Activated CD4-positive, CD25-positive, alpha-beta regulatory T cell treated with anti-CD3 and anti-CD28 coated beads, Interleukin-2, amount 50 U/mL, for 16 hours (primary cell): Measurements from ENCODE around the gene SRF.

Experiments used
- DNase-seq: peaks from one replicate; pipeline ENCODE4 v3.0.0-alpha.2; 2020; ENCODE audit warnings: low read depth, low spot score

Gene SRF

GRCh38 chr6:43183441-43183840, 12.4 kb downstream of the SRF start:
- no peak for DNase-seq

- no peak for DNase-seq
Observed at GRCh38 chr6:43184268-43184985, 13.4 kb downstream of the SRF start.

- DNase-seq: no peak
Observed at GRCh38 chr6:43185391-43185985, 14.4 kb downstream of the SRF start.

GRCh38 chr6:43186019-43186418, 14.9 kb downstream of the SRF start:
- DNase-seq: no peak

DNA sequence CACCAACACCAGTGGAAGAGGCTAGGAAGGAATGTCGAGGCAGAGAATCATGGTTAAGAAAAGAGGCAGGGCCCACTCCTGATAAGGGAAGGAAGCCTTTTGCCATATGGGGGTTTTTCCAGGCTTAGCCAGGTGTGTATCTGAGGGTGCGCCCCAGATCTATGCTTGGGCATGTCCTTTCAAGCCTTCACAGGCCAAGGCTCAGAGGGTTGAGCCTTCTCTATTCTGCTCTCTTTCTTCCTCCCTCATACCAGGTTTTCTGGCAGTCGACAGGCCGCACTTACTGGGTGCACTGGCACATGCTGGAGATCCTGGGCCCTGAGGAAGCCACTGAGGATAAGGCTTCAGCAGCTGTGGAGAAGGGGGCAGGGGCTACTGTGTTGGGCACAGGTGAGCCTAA, 15.6 kb downstream of the SRF start:
- no peak for DNase-seq

- no peak for DNase-seq
Observed at GRCh38 chr6:43187821-43188220, 16.8 kb downstream of the SRF start.

GRCh38 chr6:43188426-43188825, 17.4 kb downstream of the SRF start:
- DNase-seq: no peak

- DNase-seq: no peak
Observed at GRCh38 chr6:43189776-43190304, 18.8 kb downstream of the SRF start.

DNA sequence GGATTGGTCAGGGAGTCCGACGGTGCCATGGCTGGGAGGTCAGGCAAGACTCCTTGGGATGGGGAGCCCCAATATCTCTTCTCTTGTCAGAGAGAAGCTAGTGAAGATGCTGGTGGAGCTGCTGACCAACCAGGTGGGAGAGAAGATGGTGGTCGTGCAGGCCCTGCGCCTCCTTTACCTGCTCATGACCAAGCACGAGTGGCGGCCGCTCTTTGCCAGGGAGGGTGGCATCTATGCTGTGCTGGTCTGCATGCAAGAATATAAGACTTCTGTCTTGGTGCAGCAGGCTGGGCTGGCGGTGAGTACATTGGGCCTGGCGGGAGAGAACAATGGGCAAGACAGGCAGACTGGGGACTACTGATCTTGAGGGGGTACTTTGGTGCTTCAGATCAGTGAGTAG, 21.8 kb downstream of the SRF start:
- DNase-seq: no peak

DNA sequence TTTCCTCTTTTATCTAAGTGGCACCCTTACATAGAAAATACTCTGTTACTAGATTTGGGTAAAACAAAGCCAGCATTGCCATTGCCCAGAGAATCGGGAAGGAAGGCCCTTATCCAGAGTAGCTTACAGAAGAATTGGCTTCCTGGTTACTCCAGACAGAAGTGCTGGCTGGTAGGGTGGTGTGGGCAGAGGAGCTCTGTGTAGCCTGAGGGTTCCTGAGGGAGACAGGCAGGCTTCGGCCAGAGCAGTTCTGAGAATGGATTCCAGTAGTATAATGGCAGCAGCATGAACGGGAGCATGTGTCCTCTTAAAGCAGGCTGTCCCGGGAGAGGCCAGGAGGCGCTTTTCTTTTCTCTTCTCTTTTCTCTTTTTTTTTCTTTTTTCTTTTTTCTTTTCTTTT, 22.9 kb downstream of the SRF start:
- no peak for DNase-seq

GRCh38 chr6:43196337-43196736, 25.3 kb downstream of the SRF start:
- DNase-seq: no peak

- DNase-seq: no peak
Observed at GRCh38 chr6:43199912-43200311, 28.8 kb downstream of the SRF start.

DNA sequence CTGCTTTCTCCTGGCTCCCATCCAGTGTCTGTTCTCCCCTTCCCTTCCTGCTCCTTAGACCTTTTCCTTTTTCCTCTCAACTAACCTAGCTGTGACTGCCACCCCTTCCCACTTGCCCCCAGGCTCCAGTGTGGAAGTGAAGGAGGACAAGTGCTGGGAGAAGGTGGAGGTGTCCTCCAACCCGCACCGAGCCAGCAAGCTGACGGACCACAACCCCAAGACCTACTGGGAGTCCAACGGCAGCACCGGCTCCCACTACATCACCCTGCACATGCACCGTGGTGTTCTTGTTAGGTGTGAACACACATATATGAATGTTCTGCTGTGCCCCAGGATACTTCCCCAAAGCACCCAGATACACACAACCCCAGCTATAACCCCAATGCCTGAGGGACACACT, 29.5 kb downstream of the SRF start:
- no peak for DNase-seq

GRCh38 chr6:43202451-43202850, 31.4 kb downstream of the SRF start:
- DNase-seq: no peak

DNA sequence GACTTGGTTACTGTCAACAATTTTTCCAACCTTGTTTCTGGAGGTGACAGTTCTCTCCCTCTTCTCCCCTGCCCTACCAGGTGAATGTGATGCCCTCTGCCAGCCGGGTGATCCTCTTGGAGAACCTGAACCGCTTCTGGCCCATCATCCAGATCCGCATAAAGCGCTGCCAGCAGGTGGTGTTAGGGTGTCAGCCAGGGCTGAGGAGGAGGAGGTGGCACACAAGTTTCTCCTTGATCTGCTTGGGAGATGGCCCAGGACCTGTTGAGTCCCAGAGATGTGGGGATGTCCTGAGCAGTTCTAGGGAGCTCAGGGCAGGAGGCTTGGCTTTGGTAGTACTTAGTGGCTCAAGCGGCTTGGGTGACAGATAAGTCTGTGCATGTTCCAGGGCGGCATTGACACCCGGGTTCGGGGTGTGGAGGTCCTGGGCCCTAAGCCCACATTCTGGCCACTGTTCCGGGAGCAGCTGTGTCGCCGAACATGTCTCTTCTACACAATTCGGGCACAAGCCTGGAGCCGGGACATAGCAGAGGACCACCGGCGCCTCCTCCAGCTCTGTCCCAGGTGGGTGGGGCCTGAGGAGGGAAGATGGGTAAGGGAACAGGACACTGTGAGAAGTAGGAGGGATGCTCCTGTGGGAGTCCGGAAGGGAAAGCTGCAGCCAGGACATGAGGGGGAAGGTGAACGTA, 32.1 kb downstream of the SRF start:
- no peak for DNase-seq

- no peak for DNase-seq
Observed at GRCh38 chr6:43203718-43204095, 32.6 kb downstream of the SRF start.

DNA sequence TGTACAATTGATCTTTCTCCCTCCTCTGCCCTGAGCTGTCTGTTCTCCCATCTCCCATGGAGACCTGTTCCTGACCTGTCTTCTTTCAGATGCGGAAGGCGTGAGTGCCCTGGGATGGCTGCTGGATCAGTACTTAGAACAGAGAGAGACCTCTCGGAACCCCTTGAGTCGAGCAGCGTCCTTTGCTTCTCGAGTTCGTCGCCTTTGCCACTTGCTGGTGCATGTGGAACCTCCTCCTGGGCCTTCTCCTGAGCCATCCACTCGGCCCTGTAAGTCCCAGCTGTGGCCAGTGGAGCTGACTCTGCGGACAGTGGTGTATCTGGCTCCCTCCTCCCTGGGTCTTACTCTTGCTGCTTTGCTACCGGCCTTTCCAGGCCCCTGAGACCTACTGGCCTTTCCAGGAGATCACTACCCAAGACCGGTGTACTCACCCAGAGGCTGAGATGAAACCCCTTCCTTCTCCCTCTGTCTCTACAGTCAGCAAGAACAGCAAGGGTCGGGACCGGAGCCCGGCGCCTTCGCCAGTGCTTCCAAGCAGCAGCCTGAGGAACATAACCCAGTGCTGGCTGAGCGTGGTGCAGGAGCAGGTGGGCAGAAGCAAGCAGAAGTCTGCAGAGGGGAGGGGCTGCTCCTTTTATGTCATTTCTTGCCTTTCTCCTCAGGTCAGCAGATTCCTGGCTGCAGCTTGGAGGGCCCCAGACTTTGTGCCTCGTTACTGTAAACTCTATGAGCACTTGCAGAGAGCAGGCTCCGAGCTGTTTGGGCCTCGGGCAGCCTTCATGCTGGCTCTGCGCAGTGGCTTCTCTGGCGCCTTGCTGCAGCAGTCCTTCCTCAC, 33.4 kb downstream of the SRF start:
- no peak for DNase-seq

GRCh38 chr6:43205849-43206248, 34.8 kb downstream of the SRF start:
- DNase-seq: no peak

- no peak for DNase-seq
Observed at GRCh38 chr6:43207286-43207685, 36.2 kb downstream of the SRF start.

GRCh38 chr6:43211955-43212354, 40.9 kb downstream of the SRF start:
- no peak for DNase-seq

- no peak for DNase-seq
Observed at GRCh38 chr6:43213431-43213830, 42.4 kb downstream of the SRF start.

- no peak for DNase-seq
Observed at GRCh38 chr6:43215066-43215465, 44.0 kb downstream of the SRF start.
